ENCODE data around the gene CDT1. TPM values are rescaled to one million over a fixed set of nuclear protein-coding genes. Genes with fewer than 3 reads are reported as not detected.
"Not testable (repeated sequence)": the region's sequence is repeated elsewhere in the genome, so short reads cannot be mapped to it uniquely, and the experiment has no call there.

The CDT1 gene
- total RNA-seq, 1 donor from 2014 or later = 1.9 TPM

DNA sequence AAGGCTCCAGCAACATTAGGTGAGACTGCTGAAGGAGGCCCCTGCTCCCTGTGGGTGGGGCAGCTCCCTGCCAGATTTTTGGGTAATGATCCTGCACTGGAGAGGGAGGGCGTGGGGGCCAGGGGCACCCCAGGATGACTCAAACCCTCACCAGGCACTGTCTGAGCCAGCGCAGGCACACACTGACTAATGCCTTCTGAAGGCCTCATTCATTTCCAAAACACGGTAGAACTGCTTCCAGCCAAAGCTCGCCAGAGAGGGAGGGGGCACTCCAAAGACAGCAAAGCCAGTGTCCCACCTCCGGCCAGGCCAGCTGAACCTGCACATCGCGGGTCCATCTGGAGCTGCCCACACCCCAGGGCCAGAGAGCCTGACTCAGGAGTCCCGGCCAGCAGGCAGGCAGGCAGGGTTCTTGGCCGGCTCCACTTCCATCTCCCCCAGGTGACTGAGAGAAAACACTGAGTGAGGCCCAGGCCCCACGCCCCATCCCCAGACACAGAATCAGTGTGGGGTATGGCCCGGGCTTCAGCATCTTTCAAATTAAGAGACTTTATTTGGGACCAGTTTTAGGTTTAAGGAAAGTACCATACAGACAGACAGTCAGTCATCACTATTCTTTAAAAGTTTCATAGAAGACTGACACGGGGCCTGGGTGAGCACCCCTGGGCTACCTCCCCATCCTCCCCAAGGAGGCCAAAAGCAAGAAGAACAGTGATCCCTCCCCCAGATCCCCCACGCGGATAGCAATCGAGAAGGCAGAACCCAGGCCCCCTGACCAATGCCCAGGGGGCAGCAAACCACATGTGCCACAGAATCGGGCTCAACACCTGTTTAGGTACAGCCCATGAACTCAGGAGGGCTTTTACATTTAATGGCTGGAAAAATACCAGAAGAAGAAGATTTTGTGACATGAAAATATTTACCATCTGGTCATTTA lies 20.9 kb upstream of the CDT1 start:
- peak; percentile 72 for DNase-seq (ENCODE audit: low spot score)

DNA sequence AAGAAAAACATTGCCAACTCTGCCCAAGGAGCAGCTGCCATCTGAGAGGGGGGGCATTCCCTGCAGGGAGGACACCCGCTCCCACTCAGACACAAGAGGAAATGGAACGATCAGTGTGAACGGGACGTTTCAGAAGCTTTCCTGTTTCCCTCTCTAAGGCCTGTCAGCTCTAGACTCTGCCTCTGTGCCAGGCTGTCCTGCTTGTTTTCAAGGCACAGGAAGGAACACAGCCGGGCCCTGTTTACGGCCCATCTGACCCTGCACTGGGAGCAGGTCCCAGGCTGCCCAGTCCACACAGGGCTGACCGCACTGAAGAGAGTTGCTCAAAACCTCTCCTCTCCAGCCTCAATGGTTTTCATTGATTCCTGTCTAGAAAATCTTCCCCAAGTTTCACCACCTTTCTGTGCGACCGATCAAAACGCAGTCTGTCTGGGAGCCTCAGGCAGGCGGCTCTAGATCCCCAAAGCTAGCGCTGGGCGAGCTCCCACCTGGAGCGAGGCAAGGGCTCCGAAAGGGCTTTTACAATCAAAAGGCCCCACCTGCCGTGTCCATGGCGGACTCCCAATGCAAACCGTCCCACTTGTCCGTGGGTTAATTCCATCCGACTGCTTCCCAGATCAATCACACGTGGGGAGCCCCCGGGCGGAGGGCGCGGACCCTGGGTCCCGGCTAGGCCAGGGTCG lies 20.1 kb upstream of the CDT1 start:
- peak; percentile 34 for DNase-seq (ENCODE audit: low spot score)

DNA sequence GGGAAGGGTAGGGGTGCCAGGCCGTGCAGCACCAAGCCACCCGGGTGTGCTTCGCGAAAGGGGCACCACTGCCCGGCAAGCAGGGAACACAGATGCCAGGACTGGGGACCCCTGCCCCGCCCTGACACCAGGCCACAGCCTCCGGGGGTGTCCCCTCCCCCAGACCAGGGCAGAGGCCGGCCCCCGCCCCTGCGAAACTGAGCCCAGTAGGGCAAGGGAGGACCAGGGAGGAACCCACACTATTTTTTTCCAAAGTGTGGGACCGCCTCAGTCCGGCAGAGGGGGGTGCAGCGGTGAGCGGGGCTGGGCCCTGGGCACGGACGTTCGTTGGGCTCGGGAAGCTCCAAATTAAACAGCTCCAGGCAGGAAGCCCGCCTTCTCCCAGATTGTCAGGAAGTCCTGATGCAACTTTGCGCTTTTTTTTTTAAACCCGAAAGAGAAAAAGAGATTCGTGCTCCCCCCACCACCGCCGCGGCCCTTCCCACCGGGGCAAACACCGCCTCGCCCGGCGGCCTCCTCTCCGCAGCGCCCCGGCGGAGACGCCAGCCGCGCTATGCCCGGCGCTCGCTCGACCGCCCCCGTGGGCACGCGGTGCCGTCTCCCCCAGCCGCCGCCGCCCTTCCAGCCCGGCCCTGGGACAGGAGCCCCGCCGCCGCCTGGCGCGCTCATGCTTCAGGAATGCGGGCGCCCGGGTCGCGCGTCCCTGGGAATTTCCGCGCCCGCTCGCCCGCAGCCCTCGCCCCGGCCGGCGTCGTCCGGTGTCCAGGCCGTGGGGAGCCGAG lies 19.3 kb upstream of the CDT1 start:
- DNase-seq (ENCODE audit: low spot score) = peak; percentile 76

DNA sequence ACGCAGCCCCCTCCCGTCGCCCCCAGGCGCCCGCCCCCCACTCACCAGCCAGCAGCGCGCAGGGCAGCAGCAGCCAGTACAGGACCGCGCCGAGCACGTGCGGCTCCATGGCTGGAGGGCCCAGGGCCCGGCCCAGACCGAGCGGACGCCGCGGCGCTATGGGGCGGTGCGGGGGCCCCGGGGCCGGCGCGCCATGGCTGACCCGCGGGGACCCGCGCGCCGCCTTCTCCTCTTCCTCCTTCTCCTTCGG lies 18.8 kb upstream of the CDT1 start:
- DNase-seq (ENCODE audit: low spot score) = no peak

DNA sequence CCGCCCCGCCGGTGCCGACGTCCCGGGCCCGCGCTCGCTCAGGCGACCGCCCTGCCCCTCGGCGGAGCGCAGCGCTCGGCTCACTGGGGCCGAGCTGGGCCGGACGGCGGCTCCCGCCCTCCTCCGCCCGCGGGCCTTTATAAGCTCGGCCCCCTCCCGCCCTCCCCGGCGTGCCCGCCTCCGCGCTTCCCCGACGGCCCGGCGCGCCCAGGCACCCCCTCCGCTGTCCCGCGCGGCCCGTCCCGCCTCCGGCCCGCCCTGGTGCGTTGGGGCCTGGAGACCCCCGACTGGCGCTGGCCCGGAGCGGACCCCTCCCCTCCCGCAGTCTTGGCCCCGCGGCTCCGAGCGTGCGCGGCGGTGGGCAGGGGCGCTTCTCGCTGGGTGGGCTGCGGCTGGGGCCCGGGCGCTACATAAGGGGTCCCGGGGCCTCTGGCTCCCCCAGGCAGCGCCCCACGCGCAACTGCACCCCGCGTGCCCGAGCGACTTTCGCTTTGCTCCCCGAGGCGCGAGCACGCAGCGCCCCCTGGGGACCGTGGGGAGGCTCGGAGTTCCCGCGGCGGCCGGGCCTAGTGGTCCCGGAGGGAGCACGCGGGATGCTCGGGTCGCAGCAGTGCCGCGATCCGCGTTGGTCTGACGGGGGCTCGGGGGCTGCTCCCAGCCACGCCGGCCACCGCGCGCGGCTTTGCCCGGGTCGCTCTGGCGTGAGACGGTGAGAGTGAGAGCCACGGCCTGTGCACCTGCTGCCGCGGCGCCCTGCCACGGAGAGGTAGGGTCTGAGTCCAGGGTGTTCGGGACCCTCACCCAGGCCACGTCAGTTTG lies 18.3 kb upstream of the CDT1 start, which contains the start of gene PIEZO1:
PIEZO1 (minus strand) TSS at position 115 of the 819 bp plus-strand sequence. CDS start 256 bp downstream, outside the sequence.
- peak; percentile 69 for DNase-seq (ENCODE audit: low spot score)

DNA sequence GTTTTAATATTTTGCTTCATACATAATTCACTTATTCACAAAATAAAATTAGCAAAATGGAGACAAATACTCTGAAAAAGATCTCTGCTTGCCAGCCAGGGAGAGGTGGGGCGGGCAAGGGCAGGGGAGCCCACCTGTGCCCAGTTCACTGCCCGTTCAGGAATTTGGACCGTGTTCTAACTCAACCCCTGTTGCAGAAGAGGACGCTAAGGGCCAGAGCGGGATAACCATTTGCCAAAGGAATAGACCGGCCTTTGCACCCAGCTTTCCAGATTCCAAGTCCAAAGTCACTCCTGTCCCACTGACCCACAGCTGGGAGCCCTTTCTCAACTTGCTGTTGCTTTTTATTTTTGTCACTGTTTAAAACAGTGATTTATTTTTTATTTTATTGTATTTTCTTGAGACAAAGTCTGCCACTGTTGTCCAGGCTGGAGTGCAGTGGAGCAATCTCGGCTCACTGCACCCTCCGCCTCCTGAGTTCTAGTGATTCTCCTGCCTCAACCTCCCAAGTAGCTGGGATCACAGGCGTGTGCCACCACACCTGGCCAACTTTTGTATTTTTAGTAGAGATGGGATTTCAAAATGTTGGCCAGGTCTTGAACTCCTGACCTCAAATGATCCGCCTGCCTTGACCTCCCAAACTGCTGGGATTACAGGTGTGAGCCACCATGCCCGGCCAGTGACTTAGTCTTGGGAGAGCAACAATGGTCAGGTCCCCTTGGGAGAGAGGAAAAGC lies 15.8 kb upstream of the CDT1 start:
- DNase-seq (ENCODE audit: low spot score) = no peak

DNA sequence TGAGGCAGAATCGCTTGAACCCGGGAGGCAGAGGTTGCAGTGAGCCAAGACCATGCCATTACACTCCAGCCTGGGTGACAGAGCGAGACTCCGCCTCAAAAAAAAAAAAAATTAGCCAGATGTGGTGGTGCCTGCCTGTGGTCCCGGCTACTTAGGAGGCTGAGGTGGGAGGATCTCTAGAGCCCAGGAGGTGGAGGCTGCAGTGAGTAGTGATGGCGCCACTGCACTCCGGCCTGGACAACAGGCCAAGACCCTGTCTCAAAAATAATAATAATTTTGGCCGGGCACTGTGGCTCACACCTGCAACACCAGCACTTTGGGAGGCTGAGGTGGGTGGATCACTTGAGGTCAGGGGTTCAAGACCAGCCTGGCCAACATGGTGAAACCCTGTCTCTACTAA lies 14.8 kb upstream of the CDT1 start:
- DNase-seq (ENCODE audit: low spot score) = not testable (repeated sequence)

DNA sequence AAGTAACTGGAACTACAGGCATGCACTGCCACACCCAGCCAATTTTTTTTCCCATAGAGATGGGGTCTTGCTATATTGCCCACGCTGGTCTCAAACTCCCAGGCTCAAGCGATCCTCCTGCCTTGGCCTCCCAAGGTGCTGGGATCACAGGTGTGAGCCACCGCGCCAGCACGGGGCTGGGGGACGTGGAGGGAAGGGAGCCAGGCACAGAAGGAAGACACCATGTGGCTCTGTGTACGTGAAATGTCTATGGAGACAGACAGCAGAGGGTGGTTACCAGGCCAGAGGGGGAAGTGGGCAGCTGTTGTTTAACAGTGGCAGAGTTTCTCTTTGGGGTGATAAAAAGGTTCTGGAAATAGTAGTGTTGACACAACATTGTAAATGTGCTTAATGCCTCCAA lies 14.0 kb upstream of the CDT1 start:
- DNase-seq (ENCODE audit: low spot score) = no peak

DNA sequence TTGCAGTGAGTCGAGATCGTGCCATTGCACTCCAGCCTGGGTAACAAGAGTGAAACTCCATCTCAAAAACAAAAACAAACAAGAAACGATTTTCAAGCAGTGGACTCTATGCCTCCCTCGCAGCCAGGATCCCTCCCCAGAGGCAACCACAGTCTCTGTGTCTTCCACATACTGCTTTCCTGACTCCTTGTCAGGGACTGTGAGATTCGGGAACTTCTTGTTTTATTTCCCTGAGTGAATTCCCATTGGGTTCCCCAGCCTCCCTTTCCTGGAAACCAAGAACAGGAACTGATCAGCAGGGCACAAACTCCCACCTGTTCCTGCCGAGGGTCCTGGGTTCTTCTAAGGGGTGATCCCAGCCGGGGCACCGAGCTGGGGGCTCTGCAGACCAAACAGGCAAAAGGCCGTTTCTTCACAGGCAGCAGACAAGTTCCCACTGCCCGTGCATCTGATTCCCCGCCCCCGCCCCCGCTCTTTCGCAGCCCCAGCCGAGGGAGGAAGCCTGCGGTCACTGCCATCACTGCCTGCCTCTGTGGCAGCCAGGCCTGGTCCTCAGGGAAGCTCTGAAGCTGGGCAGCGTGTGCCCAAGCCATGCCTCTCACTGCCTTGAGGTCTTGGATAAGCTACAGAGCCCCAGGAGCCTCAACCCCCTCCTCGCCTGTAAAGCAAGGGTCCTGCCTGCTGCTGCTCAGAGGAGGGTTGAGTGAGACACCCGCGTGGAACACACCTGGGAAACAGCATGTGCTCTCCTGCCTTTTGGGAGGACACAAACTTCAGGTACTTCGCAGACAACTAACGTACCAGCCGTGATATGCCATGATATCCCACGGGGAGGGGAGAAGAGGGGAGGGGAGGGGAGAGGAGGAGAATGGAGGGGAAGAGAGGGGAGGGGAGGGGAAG lies 13.0 kb upstream of the CDT1 start:
- DNase-seq (ENCODE audit: low spot score) = no peak

DNA sequence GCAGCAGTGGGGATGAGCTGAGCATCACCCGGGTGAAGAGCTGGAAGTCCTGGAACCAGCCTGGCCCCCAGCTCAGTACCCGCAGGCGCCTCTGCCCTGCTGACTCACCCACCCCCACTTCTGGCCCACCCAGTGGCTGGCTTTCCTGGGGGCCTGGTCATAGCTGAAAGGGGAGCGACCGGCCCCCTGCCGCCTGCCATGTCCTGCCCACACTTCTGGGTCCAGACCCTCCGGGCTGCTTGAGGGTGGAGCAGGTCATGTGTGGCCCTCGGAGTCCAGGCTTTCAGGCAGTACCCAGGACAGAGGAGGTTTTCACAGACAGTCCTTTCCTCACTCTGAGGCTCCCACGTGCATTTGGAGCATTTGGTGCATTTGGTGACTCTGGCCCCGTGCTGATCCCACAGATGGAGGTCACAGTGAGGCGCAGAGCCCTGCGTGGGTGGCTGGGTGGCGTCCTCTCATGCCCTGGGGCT lies 11.5 kb upstream of the CDT1 start:
- no peak for DNase-seq (ENCODE audit: low spot score)

DNA sequence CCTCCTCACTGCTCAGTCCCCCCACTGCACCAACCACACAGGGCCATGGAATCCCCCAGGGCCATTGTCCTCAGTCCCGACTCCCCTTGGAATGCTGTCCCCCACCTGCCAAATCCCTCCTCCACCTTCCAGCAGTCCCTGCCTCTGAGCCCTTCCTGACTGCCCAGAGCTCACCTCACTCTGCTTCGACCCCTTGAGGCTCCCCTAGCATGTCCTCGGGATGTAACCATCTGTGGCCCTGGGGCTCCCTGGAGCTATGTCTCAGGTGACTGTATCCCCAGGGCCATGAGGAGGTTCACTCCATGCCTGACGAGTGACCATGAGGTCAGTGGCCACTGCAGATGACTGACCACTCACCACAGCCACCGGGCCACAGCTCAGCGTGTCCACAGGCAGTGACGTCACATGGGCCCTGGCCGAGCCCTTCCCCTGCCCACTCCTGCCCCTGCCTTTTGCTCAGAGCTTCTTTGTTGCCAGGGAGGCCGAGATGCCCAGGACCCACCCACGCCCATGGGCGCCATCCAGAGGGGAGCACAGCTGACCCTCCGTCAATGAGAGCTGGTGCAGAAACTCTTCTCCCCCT lies 10.8 kb upstream of the CDT1 start:
- no peak for DNase-seq (ENCODE audit: low spot score)

DNA sequence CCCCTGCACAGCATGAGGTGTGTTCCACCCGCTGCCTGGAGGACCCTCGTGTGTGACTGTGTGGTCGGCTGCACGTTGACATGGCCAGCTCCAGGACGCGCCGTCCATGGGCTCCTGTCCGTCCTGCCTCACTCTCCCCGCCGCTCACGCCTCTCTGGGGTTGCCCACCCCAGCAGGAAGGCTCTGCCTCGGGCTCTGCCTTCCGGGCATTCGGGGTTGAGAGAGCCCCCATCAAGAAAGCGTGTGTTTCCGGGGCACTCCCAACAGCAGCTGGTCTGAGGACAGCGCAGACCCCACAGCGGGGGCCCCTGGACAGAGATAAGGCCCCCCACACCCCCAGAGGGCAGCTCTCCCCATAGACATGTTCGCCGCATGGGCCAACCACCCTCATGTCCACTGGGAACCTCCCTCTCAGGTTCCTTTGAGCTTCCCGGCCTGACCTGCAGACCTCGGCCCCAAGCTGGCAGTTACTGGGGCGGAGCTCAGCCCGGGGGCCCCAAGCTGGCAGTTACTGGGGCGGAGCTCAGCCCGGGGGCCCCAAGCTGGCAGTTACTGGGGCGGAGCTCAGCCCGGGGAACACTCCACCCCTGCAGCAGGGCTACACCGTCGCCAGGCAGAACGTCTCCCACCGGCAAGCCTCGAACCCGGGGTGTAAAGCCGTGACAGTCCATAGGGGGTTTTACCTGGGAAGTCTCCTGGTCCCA lies 10.2 kb upstream of the CDT1 start:
- no peak for DNase-seq (ENCODE audit: low spot score)

DNA sequence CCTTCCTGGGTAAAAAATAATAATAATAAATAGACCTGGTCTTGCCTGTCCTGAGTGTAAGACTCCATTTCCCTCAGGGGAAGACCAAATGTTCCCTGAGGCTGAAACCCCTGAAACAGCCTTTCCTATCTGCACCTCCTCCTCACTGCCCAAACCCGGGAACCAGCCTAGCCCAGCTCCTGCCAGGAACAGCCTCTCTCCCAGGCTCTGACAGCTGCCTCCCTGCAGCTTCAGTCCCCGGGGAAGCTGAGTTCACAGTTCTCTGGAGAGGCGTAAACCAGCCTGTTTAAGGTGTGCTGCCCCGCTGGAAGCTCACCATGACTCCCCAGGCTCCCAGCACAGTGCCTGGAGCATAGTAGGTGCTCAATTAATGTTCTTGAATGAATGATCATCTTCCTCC lies 7.3 kb upstream of the CDT1 start:
- no peak for DNase-seq (ENCODE audit: low spot score)

DNA sequence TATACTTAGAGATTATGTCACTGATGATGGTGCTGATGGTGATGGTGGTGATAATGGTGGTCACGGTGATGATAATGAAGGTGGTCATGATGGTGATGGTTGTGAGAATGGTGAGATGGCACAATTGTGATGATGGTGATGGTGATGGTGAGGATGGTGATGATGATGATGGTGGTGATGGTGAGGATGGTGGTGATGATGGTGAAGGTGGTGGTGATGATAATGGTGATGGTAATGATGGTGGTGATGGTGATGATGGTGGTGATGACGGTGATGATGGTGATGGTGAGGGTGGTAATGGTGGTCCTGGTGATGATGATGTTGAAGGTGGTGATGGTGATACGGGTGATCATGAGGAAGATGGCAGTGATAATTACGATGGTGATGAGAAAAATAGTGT lies 5.5 kb upstream of the CDT1 start:
- DNase-seq (ENCODE audit: low spot score) = no peak

DNA sequence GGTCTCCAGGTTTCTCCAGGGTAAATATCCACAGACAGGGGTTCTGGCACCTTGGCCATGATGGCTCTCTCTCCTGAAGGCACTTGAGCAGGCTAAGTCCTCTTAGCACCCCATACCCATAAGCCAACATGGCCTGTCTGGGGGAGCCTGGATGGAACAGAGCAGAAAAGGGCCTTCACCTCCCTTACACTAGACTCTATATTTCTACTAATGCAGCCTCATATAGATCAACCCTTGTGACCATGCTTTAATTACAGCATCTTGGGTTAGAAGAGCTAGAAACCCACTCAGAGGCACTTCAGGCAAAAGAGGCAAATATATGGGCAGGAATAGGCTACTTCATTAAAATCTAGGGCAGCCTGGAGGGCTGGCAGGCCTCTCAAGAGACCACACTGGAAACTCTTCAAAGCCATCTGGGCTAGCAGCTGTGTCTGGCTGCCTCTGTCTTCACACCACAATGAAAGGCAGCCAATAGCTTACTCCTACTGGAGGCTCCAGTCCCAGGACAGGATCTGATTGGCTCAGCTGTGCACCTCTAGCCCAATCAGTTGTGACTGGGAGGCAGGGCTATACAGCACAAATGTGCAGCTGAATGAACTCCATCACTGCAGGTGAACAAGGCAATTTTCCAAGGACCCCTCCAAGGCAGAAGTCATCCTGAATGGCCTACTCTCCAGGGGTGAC lies 4.7 kb upstream of the CDT1 start:
- DNase-seq (ENCODE audit: low spot score) = no peak

DNA sequence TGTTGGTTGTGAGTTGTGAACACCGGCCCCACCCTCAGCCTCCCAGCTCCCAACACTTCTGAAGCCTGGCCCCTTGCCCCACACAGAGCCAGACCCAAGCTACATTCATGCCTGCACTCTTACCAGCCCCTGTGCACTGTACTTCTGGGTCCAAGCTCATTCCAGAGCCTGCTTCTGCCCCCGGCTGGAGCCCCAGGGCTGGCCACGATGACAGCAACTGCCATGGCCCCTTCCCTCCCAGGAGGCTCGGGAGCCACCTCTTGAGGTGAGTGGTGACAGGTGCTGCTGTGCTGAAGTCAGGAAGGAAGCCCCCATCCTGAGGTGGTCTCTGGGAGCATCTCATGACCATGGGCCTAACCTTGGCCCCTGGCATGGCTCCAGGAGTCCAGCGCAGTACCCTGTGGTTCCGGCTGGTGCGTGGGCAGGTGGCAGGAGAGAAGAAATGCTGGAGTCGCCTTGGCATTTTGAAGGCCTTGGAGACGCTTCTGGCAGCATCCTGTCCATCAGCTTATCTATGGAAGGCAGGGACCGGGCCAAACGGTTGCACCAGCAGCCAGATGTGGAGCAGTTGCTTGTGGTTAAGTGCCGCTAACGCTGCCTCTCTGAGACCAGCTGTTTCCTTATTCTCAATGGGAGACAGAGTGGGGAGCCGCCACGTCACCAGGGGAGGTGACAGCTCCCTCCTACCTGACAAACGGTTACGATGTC lies 3.9 kb upstream of the CDT1 start:
- DNase-seq (ENCODE audit: low spot score) = no peak

DNA sequence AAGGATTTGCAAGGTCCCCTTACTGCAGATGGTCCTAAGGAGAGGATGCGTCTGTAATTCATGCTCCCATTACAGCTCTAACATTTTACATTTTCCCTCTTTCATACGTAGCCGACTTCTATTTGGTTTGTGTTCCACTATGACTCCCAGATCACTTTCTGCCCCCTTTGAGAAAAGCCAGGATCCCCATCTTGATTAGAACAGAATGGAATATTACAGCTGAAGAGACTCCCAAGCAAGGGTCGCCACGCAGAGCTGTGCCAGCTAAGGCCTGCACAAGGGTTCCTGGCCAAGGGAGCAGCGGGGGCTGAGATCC lies 3.4 kb upstream of the CDT1 start:
- no peak for DNase-seq (ENCODE audit: low spot score)

DNA sequence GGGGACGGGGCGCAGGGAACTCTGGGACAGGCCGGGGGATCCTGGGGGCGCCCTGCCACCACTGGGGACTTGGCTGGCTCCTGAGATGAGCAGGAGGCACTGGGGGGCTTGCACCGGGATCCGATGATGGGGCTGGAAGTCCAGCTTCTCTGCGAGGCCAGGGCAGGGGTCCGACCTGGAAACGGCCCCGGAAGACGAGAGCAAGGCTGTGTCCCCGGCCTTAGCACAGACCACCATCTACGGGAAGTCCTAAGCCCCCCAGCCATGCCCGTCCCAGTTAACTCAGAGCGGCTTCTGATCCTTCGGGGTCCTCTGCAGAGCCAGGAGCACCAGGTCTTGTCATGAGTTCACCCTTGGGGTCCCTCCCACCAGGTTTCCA lies 573 bp downstream of the CDT1 start:
- no peak for DNase-seq (ENCODE audit: low spot score)

Measured in umbilical cord (tissue), 2 donors.